HG02759 (cell line): ENCODE results near the gene SHISA6.
"Not testable (repeated sequence)": the region's sequence is repeated elsewhere in the genome, so short reads cannot be mapped to it uniquely, and the experiment has no call there.

Experiments
- ATAC-seq: cut with Tn5 transposase; IDR thresholded peaks from one replicate; pipeline ENCODE4 v1.9.1; 2021; ENCODE audit warnings: mild to moderate bottlenecking, moderate library complexity; ENCODE audit not compliant: unreplicated experiment

The SHISA6 gene

GRCh38 chr17:11301874-11302273, 60.9 kb downstream of the SHISA6 start:
- not testable (repeated sequence) for ATAC-seq

- no peak for ATAC-seq
These were observed 61.6 kb downstream of the SHISA6 start for GRCh38 chr17:11302401-11303186.

- ATAC-seq, result no peak
These were observed 62.9 kb downstream of the SHISA6 start for GRCh38 chr17:11303773-11304394.

DNA sequence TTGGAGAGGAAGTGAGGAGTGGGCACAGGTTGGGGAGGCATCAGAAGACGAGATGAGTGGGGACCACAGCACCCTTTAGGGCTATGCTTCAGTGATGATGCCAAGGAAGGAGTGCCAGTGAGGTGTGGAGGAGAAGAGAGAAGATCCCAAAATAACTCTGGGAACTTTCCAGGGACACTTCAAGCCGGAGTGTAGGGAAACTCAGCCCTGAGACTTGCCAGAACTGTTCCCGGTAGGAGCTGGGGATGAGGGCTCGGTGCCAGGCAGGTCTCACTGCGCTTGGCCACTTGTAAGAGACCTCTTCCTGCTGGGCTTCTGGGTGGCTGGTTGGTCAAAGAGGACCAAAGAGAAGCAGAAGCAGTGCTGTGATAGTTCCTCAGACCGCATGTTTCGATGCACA, 63.6 kb downstream of the SHISA6 start:
- ATAC-seq, result no peak

DNA sequence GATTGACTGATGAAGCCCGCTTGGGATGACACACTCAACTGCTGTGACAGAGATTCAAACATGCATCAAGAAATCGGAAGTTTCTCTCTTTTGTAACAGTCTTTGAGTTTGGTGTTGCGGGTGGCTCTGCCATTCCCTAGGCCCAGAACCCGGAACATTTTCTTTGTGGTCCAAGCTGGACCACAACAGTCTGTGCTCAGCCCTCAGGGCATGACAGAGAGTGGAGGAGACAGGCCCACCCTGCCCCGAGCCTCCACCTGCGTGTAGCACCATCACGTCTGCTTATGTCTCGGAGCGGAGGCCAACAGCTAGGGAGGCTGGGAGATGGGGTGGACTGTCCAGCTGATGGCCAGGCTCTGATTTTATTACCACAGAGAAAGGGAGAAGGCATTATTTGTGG, 64.5 kb downstream of the SHISA6 start:
- ATAC-seq, result no peak

DNA sequence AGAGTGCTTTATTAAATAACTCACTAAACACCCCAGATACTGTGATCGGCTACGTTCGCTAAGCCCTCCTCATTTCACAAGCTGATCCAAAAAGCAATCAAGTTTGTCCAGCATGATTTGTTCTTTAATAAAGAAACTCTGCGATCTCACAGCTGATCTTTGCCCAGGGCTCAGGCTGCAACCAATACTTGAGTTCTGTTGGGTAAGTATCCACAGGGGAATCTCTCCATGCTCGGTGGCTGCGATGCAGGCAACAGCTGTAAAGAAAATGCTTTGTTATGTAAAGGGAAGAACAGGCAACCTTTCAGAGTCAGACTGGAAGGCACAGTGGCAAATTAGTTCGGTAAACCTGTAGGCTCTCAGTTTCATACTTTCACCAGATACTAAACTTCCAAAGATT, 67.5 kb downstream of the SHISA6 start:
- ATAC-seq, result no peak

DNA sequence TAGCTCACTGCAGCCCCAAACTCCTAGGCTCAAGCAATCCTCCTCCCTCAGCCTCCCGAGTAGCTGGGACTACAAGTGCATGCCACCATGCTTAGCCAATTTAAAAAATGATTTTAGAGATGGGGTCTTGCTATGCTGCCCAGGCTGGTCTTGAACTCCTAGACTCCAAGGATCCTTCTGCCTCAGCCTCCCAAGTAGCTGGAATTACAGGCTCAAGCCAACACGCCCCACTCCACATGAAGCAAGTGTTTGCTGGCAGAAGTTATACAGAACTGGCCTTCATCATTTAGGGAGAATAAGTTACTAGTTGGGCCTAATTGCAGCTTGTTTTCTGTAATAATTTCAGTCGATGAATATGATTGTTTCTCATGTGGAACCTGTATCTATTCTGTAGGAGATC, 68.0 kb downstream of the SHISA6 start:
- ATAC-seq, result no peak

DNA sequence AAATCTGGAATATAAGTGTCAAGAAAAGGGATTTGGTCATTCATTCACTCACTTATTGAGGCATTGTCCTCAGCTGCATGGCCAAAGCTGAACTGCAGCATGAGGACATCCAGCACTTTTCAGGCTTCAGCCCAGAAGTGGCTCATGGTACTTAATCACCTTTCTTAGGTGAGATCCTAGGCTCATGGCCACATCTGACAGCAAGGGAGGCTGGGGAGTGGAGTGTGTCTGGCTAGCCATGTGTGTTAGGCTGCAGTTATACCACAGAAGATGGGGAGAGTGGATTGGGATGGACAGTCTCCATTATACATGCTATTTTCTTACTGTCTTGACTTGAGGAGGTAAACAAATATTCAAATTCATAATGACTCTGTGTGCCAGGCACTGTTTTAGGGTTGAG, 68.8 kb downstream of the SHISA6 start:
- ATAC-seq, result no peak

- ATAC-seq, result not testable (repeated sequence)
These were observed 75.4 kb downstream of the SHISA6 start for GRCh38 chr17:11316451-11316850.

- ATAC-seq, result no peak
These were observed 77.2 kb downstream of the SHISA6 start for GRCh38 chr17:11318207-11318606.

DNA sequence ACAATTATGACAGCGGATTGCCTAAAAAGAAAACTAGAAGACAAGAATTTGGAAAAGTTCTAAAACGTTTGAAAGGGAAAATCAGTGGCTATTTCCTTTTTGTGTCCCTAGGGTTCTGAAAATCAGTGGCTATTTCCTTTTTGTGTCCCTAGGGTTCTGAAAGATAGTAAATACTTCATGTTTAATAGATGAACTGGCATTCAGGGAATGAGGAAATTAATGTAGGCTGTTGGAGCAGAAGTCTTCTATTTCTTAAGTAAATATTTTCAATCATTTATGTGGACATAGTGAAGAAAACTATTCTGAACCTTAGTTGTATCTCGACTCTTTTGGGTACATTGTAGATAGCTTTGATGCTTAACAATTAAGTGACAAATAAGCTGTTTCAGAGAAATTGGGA, 78.9 kb downstream of the SHISA6 start:
- no peak for ATAC-seq

DNA sequence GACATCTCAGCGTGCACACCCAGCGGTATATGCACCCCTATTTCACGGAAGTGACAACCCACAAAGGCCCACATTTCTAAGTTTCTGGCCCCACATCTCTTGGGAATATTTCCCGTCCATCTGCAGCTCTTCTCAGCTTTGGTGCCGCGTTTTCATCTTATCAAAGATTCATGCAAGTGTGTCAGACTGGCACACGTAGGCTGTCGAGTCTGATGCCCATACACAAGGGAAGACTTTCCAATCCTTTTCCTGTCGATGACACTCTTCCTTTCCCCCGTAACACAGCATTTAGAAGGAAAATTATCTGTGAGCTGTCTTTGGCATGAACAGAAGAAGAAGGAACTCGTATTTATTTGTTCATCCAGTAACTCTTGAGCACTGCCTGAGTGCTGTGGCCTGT, 83.0 kb downstream of the SHISA6 start:
- ATAC-seq, result no peak

DNA sequence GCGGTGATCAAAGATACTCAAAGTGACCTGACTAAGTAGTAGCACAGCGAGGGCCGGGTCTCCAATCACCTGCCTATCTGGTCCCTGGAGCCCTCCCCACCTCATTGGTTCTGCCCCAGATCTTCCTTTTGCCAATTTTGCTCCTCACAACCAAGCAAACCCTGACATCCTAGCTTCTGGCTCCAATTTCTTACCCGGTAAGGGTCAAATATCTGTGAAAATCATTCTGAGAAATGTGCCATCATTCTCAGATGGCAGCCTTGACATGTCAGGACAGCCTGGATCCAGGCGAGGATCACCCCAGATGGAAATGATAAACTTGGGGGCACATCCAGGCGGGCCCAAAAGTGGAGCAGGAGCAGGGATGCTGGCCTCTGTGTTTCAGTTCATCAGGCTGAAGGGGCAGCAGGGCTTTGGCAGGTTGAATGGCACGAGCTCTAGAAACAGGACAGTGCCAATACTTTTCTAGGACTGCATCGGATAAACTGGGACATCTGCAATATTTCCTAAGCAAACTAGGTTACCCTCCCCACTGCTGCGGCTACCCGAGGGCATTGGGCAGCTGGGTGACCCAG, 83.9 kb downstream of the SHISA6 start:
- ATAC-seq, result no peak

GRCh38 chr17:11326492-11326891, 85.5 kb downstream of the SHISA6 start:
- ATAC-seq, result no peak

DNA sequence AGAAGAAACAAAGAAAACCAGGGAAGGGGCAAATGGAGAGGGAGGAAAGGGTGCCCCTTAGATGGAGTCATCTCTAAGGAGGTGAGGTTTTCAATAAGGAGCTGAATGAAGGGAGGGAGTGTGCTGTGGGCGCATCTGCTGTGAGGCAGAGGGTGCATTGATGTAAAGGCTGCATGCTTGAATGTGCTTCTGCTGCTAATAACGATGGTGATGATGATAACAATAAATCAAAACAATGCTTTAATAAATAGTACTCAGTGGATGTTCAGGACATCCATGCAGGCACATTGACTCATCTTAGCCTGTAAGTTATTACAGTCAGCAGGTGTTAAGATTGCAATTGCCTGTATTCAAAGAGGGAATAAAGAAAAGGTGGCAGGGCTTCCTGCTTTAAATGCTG, 87.8 kb downstream of the SHISA6 start:
- no peak for ATAC-seq

GRCh38 chr17:11330006-11330405, 89.0 kb downstream of the SHISA6 start:
- no peak for ATAC-seq

DNA sequence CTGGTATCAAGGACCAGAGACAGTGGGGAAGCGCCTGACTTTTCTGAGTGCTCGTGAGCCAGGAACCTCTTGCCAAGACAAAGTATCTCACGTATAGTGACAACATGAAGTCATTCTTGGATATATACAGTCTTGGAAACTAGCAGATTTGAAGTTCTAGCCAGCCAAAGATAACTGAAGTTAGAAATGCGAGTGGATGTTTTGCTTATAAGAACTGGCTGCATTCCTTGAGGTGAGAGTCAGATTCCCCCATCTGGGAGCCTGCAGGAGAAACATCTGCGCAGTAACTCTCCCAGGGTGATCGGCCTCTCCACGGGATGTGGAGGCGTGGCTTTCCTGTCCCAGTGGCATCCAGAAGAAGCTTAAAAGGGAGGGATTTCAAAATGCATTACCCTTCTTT, 89.8 kb downstream of the SHISA6 start:
- no peak for ATAC-seq

GRCh38 chr17:11331547-11332513, 90.8 kb downstream of the SHISA6 start:
- no peak for ATAC-seq

GRCh38 chr17:11332706-11333105, 91.7 kb downstream of the SHISA6 start:
- ATAC-seq, result no peak

GRCh38 chr17:11334493-11334892, 93.5 kb downstream of the SHISA6 start:
- ATAC-seq, result no peak

DNA sequence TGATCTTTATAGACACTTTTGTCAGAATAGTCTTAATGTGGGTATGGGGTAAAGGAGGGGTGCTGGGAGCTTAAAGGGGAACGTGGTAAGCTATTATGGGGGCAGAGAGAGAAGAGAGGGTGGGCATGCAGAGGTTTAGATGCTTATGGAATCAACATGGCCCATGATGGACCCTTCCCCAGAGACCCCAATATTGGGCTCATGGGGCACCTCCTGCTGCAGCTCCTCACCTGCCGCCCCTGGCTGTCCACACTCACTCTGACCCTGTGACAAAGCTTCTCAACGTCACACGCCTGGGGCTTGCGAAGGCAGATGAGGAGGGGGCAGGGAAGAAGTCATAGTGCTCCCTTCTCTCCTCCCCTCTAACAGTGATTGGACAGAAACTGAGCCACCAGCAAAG, 95.3 kb downstream of the SHISA6 start:
- no peak for ATAC-seq
